Activated CD4-positive, alpha-beta T cell treated with anti-CD3 and anti-CD28 coated beads, Interleukin-2, amount 50 U/mL, for 48 hours (primary cell): Measurements from ENCODE around the gene BID.

Experiments
- DNase-seq, 2 experiments: peaks; one replicate each; pipeline ENCODE4 v3.0.0-alpha.2; 2020

The BID gene

GRCh38 chr22:17782621-17783020 lies 8.4 kb upstream of the BID start:
- no peak for DNase-seq

GRCh38 chr22:17782158-17782557 lies 7.9 kb upstream of the BID start:
- DNase-seq = no peak

GRCh38 chr22:17781319-17782031 lies 7.2 kb upstream of the BID start:
- peak; percentile 58 to 67 for DNase-seq

GRCh38 chr22:17780741-17781318 lies 6.6 kb upstream of the BID start:
- DNase-seq = no peak

- no peak for DNase-seq
These were observed 6.0 kb upstream of the BID start for GRCh38 chr22:17780116-17780740.

- no peak for DNase-seq
These were observed 5.2 kb upstream of the BID start for GRCh38 chr22:17779286-17780115.

GRCh38 chr22:17778412-17778976 lies 4.2 kb upstream of the BID start:
- no peak for DNase-seq

GRCh38 chr22:17777717-17778044 lies 3.4 kb upstream of the BID start:
- no peak for DNase-seq

GRCh38 chr22:17777005-17777716 lies 2.9 kb upstream of the BID start:
- DNase-seq = peak; percentile 63 to 77

GRCh38 chr22:17775781-17776465 lies 1.7 kb upstream of the BID start:
- DNase-seq = no peak

GRCh38 chr22:17774926-17775685 lies 837 bp upstream of the BID start:
- no peak for DNase-seq

GRCh38 chr22:17773606-17774205 lies 563 bp downstream of the BID start:
- peak; percentile 64 to 74 for DNase-seq

GRCh38 chr22:17772958-17773605 lies 1.2 kb downstream of the BID start:
- no peak for DNase-seq

- DNase-seq = no peak
These were observed 1.9 kb downstream of the BID start for GRCh38 chr22:17772249-17772957.

GRCh38 chr22:17770180-17771077 lies 3.8 kb downstream of the BID start:
- no peak for DNase-seq

GRCh38 chr22:17769716-17770082 lies 4.6 kb downstream of the BID start:
- no peak for DNase-seq

GRCh38 chr22:17769013-17769715 lies 5.1 kb downstream of the BID start:
- DNase-seq = no peak
